GM12878 (cell line): ENCODE data around the gene B4GALT3. TPM values are rescaled to one million over a fixed set of nuclear protein-coding genes. Genes with fewer than 3 reads are reported as not detected.

ENCODE experiments used
- ATAC-seq: fragments of 200-7000 bp; cut with Tn5 transposase; 3 replicates; pipeline ENCODE4 v1.9.1; 2020; ENCODE audit warnings: mild to moderate bottlenecking, moderate library complexity
- BruUV-seq: library from RNA; stranded (reverse); fragments of 400-500 nt; replicated peaks from 2 replicates; lab custom pipeline; 2021; lab: Mats Ljungman, UMichigan
- CTCF ChIA-PET: fragments of 300-600 bp; sonication (Branson Sonifier 250); formaldehyde crosslinking; extraction: SDS; loops from one replicate; lab custom pipeline; 2021; ENCODE audit warnings: inconsistent platforms; lab: Yijun Ruan, JAX
- POLR2A ChIA-PET: fragments of 350-600 bp; formaldehyde crosslinking; extraction: SDS; loops from one replicate; lab custom pipeline; 2021; ENCODE audit warnings: inconsistent platforms; lab: Charles Lee
- RAD21 ChIA-PET: fragments of 300-600 bp; sonication (Branson Sonifier 250); formaldehyde crosslinking; loops from one replicate; lab custom pipeline; 2023; ENCODE audit warnings: antibody characterized with exemption; ENCODE audit not compliant: unreplicated experiment; lab: Charles Lee
- SMC1A ChIA-PET: fragments of 300-600 bp; sonication (Branson Sonifier 250); formaldehyde crosslinking; loops from one replicate; lab custom pipeline; 2023; ENCODE audit not compliant: unreplicated experiment, uncharacterized antibody; lab: Charles Lee
- DNase-seq: peaks from one replicate; pipeline ENCODE4 v3.0.0-alpha.2; 2011; ENCODE audit warnings: low read depth, low spot score
- FAIRE-seq: peaks from 3 replicates; lab custom pipeline; 2011; peaks lifted over from hg19 to GRCh38; lab: Jason Lieb, UNC
- H2AFZ ChIP-seq: 2 replicates; pipeline ENCODE4 v1.6.0; 2011; ENCODE audit warnings: low read depth, low read length, control low read depth; ENCODE audit not compliant: control insufficient read depth
- H3K27ac ChIP-seq: 2 replicates; pipeline ENCODE4 v1.5.1; 2011; ENCODE audit warnings: control low read depth; ENCODE audit not compliant: control insufficient read depth, insufficient read depth
- H3K27me3 ChIP-seq, 2 experiments: replicated peaks in 1 of 2; 2 replicates each; pipeline versions ENCODE4 v1.6.0 to v1.6.1; 2011; ENCODE audit warnings: low read length in 1 of 2; ENCODE audit not compliant: control insufficient read depth in 2 of 2, insufficient read depth in 2 of 2
- H3K36me3 ChIP-seq, 2 experiments: 2 replicates each; pipeline ENCODE4 v1.5.1; 2011; ENCODE audit warnings: low read length in 1 of 2; ENCODE audit not compliant: control insufficient read depth in 2 of 2, insufficient read depth in 2 of 2
- H3K4me1 ChIP-seq: 2 replicates; pipeline ENCODE4 v1.6.1; 2011; ENCODE audit warnings: mild to moderate bottlenecking, low read length, moderate library complexity, mixed read lengths; ENCODE audit not compliant: control insufficient read depth, insufficient read depth
- H3K4me2 ChIP-seq: 2 replicates; pipeline ENCODE4 v1.6.0; 2011; ENCODE audit warnings: control low read depth; ENCODE audit not compliant: control insufficient read depth, insufficient read depth
- H3K4me3 ChIP-seq: fragments of 200-600 bp; sonication (generic); 2 replicates; pipeline ENCODE4 v1.5.1; 2016
- H3K79me2 ChIP-seq: 2 replicates; pipeline ENCODE4 v1.6.0; 2011; ENCODE audit warnings: low read length; ENCODE audit not compliant: control insufficient read depth, insufficient read depth
- H3K9ac ChIP-seq: 2 replicates; pipeline ENCODE4 v1.8.0; 2011; ENCODE audit warnings: low read length, control low read depth, mixed read lengths; ENCODE audit not compliant: control insufficient read depth, insufficient read depth
- H3K9me3 ChIP-seq: replicated peaks from 3 replicates; pipeline ENCODE4 v1.5.1; 2011; ENCODE audit warnings: mild to moderate bottlenecking, low read length; ENCODE audit not compliant: control insufficient read depth, insufficient read depth
- H4K20me1 ChIP-seq: 2 replicates; pipeline ENCODE4 v1.6.0; 2011; ENCODE audit not compliant: control insufficient read depth, insufficient read depth
- ATF3 ChIP-seq: IDR thresholded peaks from 2 replicates; pipeline ENCODE4 v1.6.1; 2011; ENCODE audit warnings: low read depth, mild to moderate bottlenecking, low read length, moderate library complexity, borderline replicate concordance; ENCODE audit errors: extremely low read depth
- ATF7 ChIP-seq: fragments of 450-650 bp; IDR thresholded peaks from 2 replicates; pipeline ENCODE4 v1.6.1; 2016; ENCODE audit warnings: low read depth, mild to moderate bottlenecking
- BCLAF1 ChIP-seq: fragments of 450-650 bp; IDR thresholded peaks from 2 replicates; pipeline ENCODE4 v1.6.1; 2017; ENCODE audit warnings: antibody characterized with exemption, mild to moderate bottlenecking, moderate library complexity
- CBX3 ChIP-seq: fragments of 200-600 bp; sonication (generic); IDR thresholded peaks from 2 replicates; pipeline ENCODE4 v1.6.1; 2016; ENCODE audit warnings: low read depth, borderline replicate concordance
- DPF2 ChIP-seq: fragments of 450-650 bp; IDR thresholded peaks from 2 replicates; pipeline ENCODE4 v1.6.1; 2017; ENCODE audit warnings: mild to moderate bottlenecking
- E2F4 ChIP-seq: IDR thresholded peaks from 2 replicates; pipeline ENCODE4 v1.6.1; 2012; ENCODE audit warnings: low read depth, low read length, improper control_type of control experiment
- FOXM1 ChIP-seq: IDR thresholded peaks from 2 replicates; pipeline ENCODE4 v1.6.1; 2012; ENCODE audit warnings: low read depth, mild to moderate bottlenecking, inconsistent platforms, low read length, moderate library complexity
- GABPA ChIP-seq: IDR thresholded peaks from 2 replicates; pipeline ENCODE4 v1.6.1; 2014; ENCODE audit warnings: antibody characterized with exemption, low read depth, mild to moderate bottlenecking, inconsistent platforms
- MLLT1 ChIP-seq: fragments of 450-650 bp; IDR thresholded peaks from 2 replicates; pipeline ENCODE4 v1.6.1; 2016; ENCODE audit warnings: mild to moderate bottlenecking
- NBN ChIP-seq: fragments of 450-650 bp; IDR thresholded peaks from 2 replicates; pipeline ENCODE4 v1.6.1; 2016
- PAX8 ChIP-seq: fragments of 450-650 bp; IDR thresholded peaks from 2 replicates; pipeline ENCODE4 v1.6.1; 2017; ENCODE audit warnings: mild to moderate bottlenecking, moderate library complexity
- PBX3 ChIP-seq: IDR thresholded peaks from 2 replicates; pipeline ENCODE4 v1.6.1; 2011; ENCODE audit warnings: mild to moderate bottlenecking, low read depth, low read length, moderate library complexity; ENCODE audit not compliant: insufficient replicate concordance
- RAD21 ChIP-seq: IDR thresholded peaks from 2 replicates; pipeline ENCODE4 v1.6.1; 2011; ENCODE audit warnings: mild to moderate bottlenecking, low read depth, low read length, moderate library complexity; ENCODE audit not compliant: insufficient read depth
- SMARCA5 ChIP-seq: fragments of 450-650 bp; IDR thresholded peaks from 2 replicates; pipeline ENCODE4 v1.6.1; 2017; ENCODE audit warnings: mild to moderate bottlenecking
- WRNIP1 ChIP-seq: IDR thresholded peaks from 2 replicates; pipeline ENCODE4 v1.6.1; 2011; ENCODE audit warnings: low read depth, low read length, improper control_type of control experiment, borderline replicate concordance
- WGBS: methylation state at CpG from one replicate; pipeline ENCODE4 v1.1.6; 2016; ENCODE audit warnings: low lambda C conversion rate; ENCODE audit not compliant: insufficient replicate concordance, insufficient coverage; ENCODE audit errors: missing lambda C conversion rate; 5-methylcytosine and 5-hydroxymethylcytosine counted together
- in situ Hi-C: fragments of 300-500 bp; cut with MboI; formaldehyde crosslinking; loops from 9 replicates; pipeline ENCODE4 v1.14.3; 2018; ENCODE audit warnings: mixed read lengths
- intact Hi-C: fragments of 100-400 bp; cut with micrococcal nuclease; formaldehyde crosslinking; loops from one replicate; pipeline ENCODE4 v1.14.2; 2022; ENCODE audit not compliant: unreplicated experiment
- polyA plus RNA-seq, 11 experiments: library from polyadenylated mRNA; depleted of rRNA in 4 of 11; unstranded in 6 of 11; stranded (reverse) in 5 of 11; fragments of >200 nt; fragmentation: Nextera tagmentation in 4 of 11; fragmentation: Illumina TruSeq in 1 of 11; extraction: Ambion mirVana in 4 of 11; extraction: Trizol in 1 of 11; gene quantifications; 1 replicate in 1 of 11; 2 replicates in 10 of 11; pipeline versions ENCODE4 v1.2.1 to v1.2.3, GENCODE V29; 2011 to 2016; ENCODE audit warnings: inconsistent platforms in 2 of 11, missing spikeins in 2 of 11, low read depth in 1 of 11
- total RNA-seq, 4 experiments: library from RNA; depleted of rRNA in 3 of 4; stranded (reverse); fragments of >200 nt in 3 of 4; fragmentation: Illumina TruSeq in 1 of 4; extraction: Trizol in 1 of 4; gene quantifications; 2 replicates each; pipeline versions ENCODE4 v1.2.1 to v1.2.3, GENCODE V29; 2013 to 2021

B4GALT3 gene
- total and polyA plus RNA-seq, 10 of the 15 experiments (the other 5 are each of a cell fraction or from before 2014, with no cell fraction given) = 27.1 to 58.9 (median 42.6) TPM

- no peak for TF ChIP-seq ATF3
These were observed 49.7 kb downstream of the B4GALT3 start (continued) for GRCh38 chr1:161127649-161128048.

GRCh38 chr1:161122967-161123366 lies 54.3 kb downstream of the B4GALT3 start:
- ChIA-PET RAD21 (no interaction called here), CTCF (no interaction called here), POLR2A (interaction anchor here (0.7 kb wide), 1 partner anchor 81 kb away, joined by 3 read pairs; no protein-coding TSS in a partner anchor), SMC1A (no interaction called here)
- Histone ChIP-seq H3K36me3 (peaks cover 17 to 18% of the 10 kb centered on the region in 2 experiments), H2AFZ (no peak overlapping the region), H3K4me1 (peaks cover 19% of the 10 kb centered on the region), H3K79me2 (peaks cover 16% of the 10 kb centered on the region), H3K4me3 (no peak overlapping the region), H3K27me3 (no peaks in the 10 kb centered on the region), H4K20me1 (no peaks in the 10 kb centered on the region), H3K4me2 (no peak overlapping the region), H3K9me3 (no peaks in the 10 kb centered on the region), H3K27ac (no peak overlapping the region), H3K9ac (no peak overlapping the region)
- intact Hi-C loops = no loop called here
- ATAC-seq (no peak), DNase-seq (no peak), FAIRE-seq (no peak)
- BruUV-seq = no TSS peak
- 93% methylated on average over 6 of the region's 6 CpGs for WGBS
- in situ Hi-C loops = no loop called here
- TF ChIP-seq WRNIP1 (no peak), RAD21 (no peak), ATF7 (no peak), SMARCA5 (no peak), GABPA (no peak), E2F4 (no peak), NBN (no peak), PBX3 (no peak), PAX8 (no peak), BCLAF1 (no peak), FOXM1 (no peak), DPF2 (no peak), MLLT1 (no peak), CBX3 (no peak)
